ENCODE results near the gene SAMD11. TPM values are rescaled to one million over a fixed set of nuclear protein-coding genes. Genes with fewer than 3 reads are reported as not detected.

SAMD11 gene
- total and polyA plus RNA-seq, 8 donors, result 3.5 to 23.3 (median 4.6) TPM; not detected in 1

DNA sequence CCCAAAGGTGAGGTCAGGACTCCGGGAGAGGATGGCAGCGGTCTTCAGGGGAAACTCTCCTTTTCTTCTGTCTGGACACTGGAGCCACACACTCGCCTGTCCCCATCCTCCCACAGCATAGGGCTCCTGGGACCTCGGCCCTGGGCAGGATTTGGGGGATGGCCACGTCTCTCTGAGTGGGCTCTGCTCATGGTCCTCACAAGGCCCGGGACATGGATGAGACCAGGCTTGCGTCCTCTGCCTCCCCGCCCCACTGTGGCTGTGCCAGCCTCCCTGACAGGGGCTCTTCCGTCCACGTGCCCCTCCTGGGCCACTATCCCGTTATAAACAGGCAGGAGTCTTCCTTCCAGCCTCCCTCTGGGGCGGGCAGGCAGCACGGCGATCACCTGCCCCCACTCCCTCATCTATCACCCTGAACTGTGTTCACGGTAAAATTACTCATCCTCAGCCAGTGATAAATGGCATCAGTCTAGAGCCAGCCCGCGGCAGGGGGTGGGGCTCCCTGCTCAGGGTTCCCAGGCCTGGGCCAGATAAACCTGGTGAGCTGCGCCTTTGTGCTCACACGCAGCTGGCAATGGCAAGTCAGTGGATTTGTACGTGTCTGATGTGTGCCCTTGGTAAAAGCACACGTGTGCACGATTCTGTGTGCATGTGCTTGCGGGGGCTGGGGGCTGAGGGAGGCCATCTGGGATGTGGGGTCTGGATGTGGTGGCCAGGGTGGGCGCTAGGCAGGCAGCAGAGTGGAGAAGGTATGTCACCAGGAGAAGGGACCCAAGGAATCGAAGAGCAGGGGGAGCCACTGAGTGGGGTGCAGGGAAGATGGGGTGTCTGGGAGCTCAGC lies 12.6 kb upstream of the SAMD11 start:
- Histone ChIP-seq H3K36me3 (no peaks in the 10 kb centered on the region), H3K27me3 (peaks cover 0 to 73% (median 10%) of the 10 kb centered on the region in 3 donors), H3K4me3 (peak overlapping the region in 1 of 4 donors; percentile 27), H3K27ac (peak overlapping the region in 1 of 5 donors; percentile 25), H3K4me1 (peaks cover 22 to 38% (median 36%) of the 10 kb centered on the region in 4 donors), H3K9me3 (no peaks in the 10 kb centered on the region)
- TF ChIP-seq POLR2AphosphoS5 (IDR thresholded peaks at IDR 0.05) (peak in 1 of 3 donors; percentile 12), POLR2A (IDR thresholded peaks at IDR 0.05) (no peak)
- peak; percentile 64 to 76 for DNase-seq
- intact Hi-C loops (cut with DNase I; ENCODE audit: low total_unique reads), result no loop called here
- 31 to 49% (median 37%) methylated on average over 21 to 25 of the region's 25 CpGs for WGBS, 5 donors

DNA sequence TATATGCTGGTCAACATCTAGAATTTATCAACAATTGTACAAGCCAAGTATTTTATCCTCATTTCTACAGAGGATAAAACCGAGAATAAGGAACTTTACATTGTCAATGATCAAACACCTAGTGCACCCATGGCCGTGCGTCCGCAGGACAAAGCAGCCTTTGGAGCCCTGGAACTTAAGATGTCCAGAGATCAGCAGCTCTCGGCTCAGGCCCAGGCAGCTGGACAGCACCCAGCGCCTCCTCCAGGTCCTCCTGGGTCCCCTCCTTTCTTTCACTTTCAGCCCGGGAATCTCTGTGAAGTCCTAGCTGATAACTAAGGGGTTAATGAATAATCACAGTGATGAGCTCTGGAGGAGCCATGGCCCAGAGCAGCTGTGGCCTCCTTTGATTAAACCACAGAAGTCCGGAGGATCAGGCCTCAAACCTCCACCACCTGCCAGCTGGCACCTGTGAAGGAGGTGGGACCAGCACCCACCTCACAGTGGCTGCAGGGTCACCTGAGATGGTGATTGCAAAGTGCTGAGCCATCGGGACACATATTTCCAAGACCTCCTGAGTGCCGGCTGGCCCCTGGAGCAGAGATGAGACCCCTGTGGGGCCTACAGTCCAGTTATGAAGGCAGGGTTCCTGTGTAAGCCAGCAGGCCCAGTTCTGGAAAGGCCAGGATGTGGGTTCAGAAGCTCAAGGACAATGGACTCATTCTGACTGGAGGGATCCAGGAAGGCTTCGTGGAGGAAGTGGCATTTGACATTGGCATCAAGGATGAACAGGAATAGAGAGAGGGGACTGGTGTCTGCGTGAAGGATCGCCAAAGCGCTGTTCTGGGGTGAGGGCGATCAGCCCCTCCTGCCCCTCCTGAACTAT lies 11.6 kb upstream of the SAMD11 start:
- no peaks in the 10 kb centered on the region for H3K9me3 ChIP-seq
- H3K27me3 ChIP-seq, result peaks cover 0 to 75% (median 10%) of the 10 kb centered on the region in 3 donors
- TF ChIP-seq POLR2AphosphoS5 (IDR thresholded peaks at IDR 0.05), result no peak
- TF ChIP-seq, protein P1, sequence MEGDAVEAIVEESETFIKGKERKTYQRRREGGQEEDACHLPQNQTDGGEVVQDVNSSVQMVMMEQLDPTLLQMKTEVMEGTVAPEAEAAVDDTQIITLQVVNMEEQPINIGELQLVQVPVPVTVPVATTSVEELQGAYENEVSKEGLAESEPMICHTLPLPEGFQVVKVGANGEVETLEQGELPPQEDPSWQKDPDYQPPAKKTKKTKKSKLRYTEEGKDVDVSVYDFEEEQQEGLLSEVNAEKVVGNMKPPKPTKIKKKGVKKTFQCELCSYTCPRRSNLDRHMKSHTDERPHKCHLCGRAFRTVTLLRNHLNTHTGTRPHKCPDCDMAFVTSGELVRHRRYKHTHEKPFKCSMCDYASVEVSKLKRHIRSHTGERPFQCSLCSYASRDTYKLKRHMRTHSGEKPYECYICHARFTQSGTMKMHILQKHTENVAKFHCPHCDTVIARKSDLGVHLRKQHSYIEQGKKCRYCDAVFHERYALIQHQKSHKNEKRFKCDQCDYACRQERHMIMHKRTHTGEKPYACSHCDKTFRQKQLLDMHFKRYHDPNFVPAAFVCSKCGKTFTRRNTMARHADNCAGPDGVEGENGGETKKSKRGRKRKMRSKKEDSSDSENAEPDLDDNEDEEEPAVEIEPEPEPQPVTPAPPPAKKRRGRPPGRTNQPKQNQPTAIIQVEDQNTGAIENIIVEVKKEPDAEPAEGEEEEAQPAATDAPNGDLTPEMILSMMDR (IDR thresholded peaks at IDR 0.05), result no peak
- no peak for TF ChIP-seq EP300 (IDR thresholded peaks at IDR 0.05)
- no peak for TF ChIP-seq POLR2A (IDR thresholded peaks at IDR 0.05)
- peaks cover 26 to 38% (median 36%) of the 10 kb centered on the region in 4 donors for H3K4me1 ChIP-seq
- peak in 1 of 2 donors; percentile 7 for DNase-seq
- WGBS, 5 donors, result 60 to 72% (median 65%) methylated on average over 14 to 15 of the region's 15 CpGs
- no peak overlapping the region for H3K27ac ChIP-seq
- no peaks in the 10 kb centered on the region for H3K36me3 ChIP-seq
- no peak overlapping the region for H3K4me3 ChIP-seq
- intact Hi-C loops (cut with DNase I; ENCODE audit: low total_unique reads), result no loop called here

DNA sequence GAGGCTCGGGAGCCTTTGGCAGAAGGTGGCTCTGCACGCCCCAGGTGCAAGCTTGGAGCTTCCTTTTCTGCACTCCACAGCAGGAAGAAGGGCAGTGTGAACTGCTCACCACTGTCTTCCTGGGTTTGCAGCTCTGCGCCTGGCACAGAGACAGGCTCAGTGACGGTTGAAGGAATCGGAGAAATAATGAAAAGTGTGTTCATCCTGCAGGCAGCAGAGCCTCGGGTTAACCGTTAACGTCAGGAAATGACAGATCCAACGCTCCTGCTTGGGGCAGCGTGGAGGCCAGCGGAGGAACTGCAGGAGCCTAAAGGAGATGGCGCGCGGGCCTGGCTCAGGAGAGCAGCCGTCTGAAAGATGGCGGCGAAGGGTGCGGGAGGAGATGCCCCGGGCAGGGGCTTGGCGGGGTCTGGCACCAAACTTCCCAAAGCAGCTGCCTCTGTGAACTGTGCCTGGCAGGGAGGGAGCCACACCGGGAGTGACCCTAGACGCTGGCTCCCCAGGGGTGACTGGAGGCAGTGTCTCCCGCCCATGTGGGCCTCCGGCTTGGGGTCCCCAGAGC lies 10.9 kb upstream of the SAMD11 start:
- Histone ChIP-seq H3K36me3 (no peaks in the 10 kb centered on the region), H3K4me3 (no peak overlapping the region), H3K9me3 (no peaks in the 10 kb centered on the region), H3K4me1 (peaks cover 26 to 40% (median 37%) of the 10 kb centered on the region in 4 donors), H3K27me3 (peaks cover 0 to 82% (median 10%) of the 10 kb centered on the region in 3 donors), H3K27ac (no peak overlapping the region)
- peak in 1 of 2 donors; percentile 51 for DNase-seq
- intact Hi-C loops (cut with DNase I; ENCODE audit: low total_unique reads), result no loop called here
- 56 to 75% (median 60%) methylated on average over 21 to 24 of the region's 24 CpGs for WGBS, 5 donors
- TF ChIP-seq POLR2A (IDR thresholded peaks at IDR 0.05) (no peak), POLR2AphosphoS5 (IDR thresholded peaks at IDR 0.05) (no peak), EP300 (IDR thresholded peaks at IDR 0.05) (no peak)
- TF ChIP-seq, protein P1 (IDR thresholded peaks at IDR 0.05), result no peak

DNA sequence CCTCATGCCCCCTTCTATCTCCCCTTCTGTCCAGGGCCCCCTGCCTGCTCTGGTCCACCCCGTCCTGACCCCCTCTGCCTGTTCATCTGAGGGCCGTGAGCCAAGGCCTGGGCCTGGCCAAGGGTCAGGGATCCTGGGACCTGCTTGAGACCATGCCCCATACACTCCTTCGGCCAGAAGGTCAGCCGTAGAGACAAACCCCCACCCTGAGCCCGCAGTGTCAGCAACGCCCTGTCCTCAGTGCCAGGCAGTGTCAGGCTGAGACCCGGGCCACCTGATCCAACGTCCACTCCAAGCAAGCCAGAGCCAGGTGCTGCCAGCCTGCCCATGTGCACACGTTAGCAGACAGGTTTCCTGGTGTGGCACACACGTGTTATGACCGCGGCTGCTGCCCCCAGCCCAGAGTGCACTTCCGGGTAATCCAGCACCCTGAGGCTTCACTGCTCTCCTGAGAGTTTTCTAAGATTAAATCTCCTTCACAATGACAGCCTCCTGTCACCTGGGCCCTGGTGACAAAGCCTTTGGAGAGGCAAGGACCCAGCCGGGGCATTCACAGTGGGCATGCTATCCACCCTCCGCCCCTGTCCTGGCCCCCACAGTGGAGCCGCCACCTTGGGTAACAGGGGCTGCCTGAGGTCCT lies 10.1 kb upstream of the SAMD11 start:
- peaks cover 26 to 43% (median 37%) of the 10 kb centered on the region in 4 donors for H3K4me1 ChIP-seq
- DNase-seq, result peak; percentile 35 to 70

More for the DNA sequence above, 10.1 kb upstream of the SAMD11 start:
- no peak overlapping the region for H3K4me3 ChIP-seq
- no peaks in the 10 kb centered on the region for H3K36me3 ChIP-seq
- TF ChIP-seq POLR2AphosphoS5 (IDR thresholded peaks at IDR 0.05) (no peak), POLR2A (IDR thresholded peaks at IDR 0.05) (no peak), EP300 (IDR thresholded peaks at IDR 0.05) (no peak)
- TF ChIP-seq, protein P1 (IDR thresholded peaks at IDR 0.05), result no peak
- no peak overlapping the region for H3K27ac ChIP-seq
- 42 to 60% (median 56%) methylated on average over 12 to 16 of the region's 16 CpGs for WGBS, 5 donors
- intact Hi-C loops (cut with DNase I; ENCODE audit: low total_unique reads), result no loop called here
- peaks cover 0 to 85% (median 10%) of the 10 kb centered on the region in 3 donors for H3K27me3 ChIP-seq
- no peaks in the 10 kb centered on the region for H3K9me3 ChIP-seq
